B cell (primary cell): Measurements from ENCODE around the gene VPS9D1.

ENCODE experiments used
- CTCF ChIP-seq: fragments of 200-600 bp; IDR thresholded peaks from one replicate; pipeline ENCODE4 v1.8.0; 2022; ENCODE audit warnings: antibody characterized with exemption, mild to moderate bottlenecking
- EZH2 ChIP-seq: IDR thresholded peaks from 2 replicates; pipeline ENCODE4 v1.6.1; 2012; ENCODE audit warnings: borderline replicate concordance, low read depth, mild to moderate bottlenecking, moderate library complexity, low read length; ENCODE audit not compliant: insufficient read depth, poor library complexity, severe bottlenecking

- TF ChIP-seq CTCF, result no peak
- TF ChIP-seq EZH2, result no peak
Measured at GRCh38 chr16:89748076-89748475, 27.4 kb upstream of the VPS9D1 start.
